Type B pancreatic cell (in vitro differentiated cells): ENCODE data around the gene ZBTB47. TPM values are rescaled to one million over a fixed set of nuclear protein-coding genes. Genes with fewer than 3 reads are reported as not detected.
A peak's percentile ranks its signal among the peaks of the same experiment; 100 is the strongest.

Source experiments
- DNase-seq: peaks from one replicate; pipeline ENCODE4 v3.0.0; 2021; ENCODE audit warnings: mixed read lengths; ENCODE audit not compliant: unreplicated experiment; ENCODE audit errors: extremely low spot score
- H3K27ac Mint-ChIP-seq: 2 replicates; pipeline ENCODE4 v1.8.0; 2021; ENCODE audit warnings: mild to moderate bottlenecking, mixed read lengths
- H3K27me3 Mint-ChIP-seq: 2 replicates; pipeline ENCODE4 v1.8.0; 2021; ENCODE audit warnings: mixed read lengths
- H3K36me3 Mint-ChIP-seq: 2 replicates; pipeline ENCODE4 v1.8.0; 2021; ENCODE audit warnings: mixed read lengths
- H3K4me1 Mint-ChIP-seq: one replicate; pipeline ENCODE4 v1.8.0; 2021; ENCODE audit warnings: mixed read lengths; ENCODE audit not compliant: unreplicated experiment
- H3K4me3 Mint-ChIP-seq: 2 replicates; pipeline ENCODE4 v1.8.0; 2021; ENCODE audit warnings: mild to moderate bottlenecking, mixed read lengths
- H3K9me3 Mint-ChIP-seq: 2 replicates; pipeline ENCODE4 v1.8.0; 2021; ENCODE audit warnings: mixed read lengths
- total RNA-seq: library from RNA; stranded (reverse); gene quantifications from 2 replicates; pipeline ENCODE4 v1.2.1, GENCODE V29; 2021; ENCODE audit warnings: low replicate concordance
- TF ChIP-seq, protein P1 (sequence below): fragments of 200-600 bp; sonication (generic); conservative IDR thresholded peaks from 2 replicates; pipeline ENCODE4 v1.5.0; 2021; ENCODE audit warnings: antibody characterized with exemption, mild to moderate bottlenecking

ZBTB47 gene
- total RNA-seq, 1 donor from 2014 or later = 8.1 TPM

DNA sequence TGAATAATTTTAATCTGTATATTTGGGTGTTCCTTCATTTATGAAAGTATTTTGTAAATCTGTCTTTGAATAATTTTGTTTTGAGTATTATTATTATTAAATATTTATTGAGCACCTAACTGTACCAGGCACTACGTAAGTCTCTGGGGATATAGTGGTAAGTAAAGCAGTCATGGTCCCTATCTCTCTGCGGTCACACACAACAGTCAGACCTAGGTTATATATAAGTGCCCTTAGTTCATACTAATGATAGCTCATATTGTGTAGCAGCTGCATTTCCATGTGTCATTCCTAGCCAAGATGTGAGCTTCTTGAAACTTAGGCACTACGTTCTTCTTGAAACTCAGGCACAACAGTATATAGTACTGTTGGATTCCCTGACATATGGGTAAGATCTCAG is 40.6 kb upstream of the ZBTB47 start:
- H3K27me3 Mint-ChIP-seq = no peaks in the 10 kb centered on the region
- H3K4me1 Mint-ChIP-seq = peaks cover 19% of the 10 kb centered on the region
- no peak overlapping the region for H3K27ac Mint-ChIP-seq
- H3K9me3 Mint-ChIP-seq = no peaks in the 10 kb centered on the region
- H3K4me3 Mint-ChIP-seq = no peak overlapping the region
- peaks cover 4% of the 10 kb centered on the region for H3K36me3 Mint-ChIP-seq
- DNase-seq = no peak
- TF ChIP-seq, protein P1, sequence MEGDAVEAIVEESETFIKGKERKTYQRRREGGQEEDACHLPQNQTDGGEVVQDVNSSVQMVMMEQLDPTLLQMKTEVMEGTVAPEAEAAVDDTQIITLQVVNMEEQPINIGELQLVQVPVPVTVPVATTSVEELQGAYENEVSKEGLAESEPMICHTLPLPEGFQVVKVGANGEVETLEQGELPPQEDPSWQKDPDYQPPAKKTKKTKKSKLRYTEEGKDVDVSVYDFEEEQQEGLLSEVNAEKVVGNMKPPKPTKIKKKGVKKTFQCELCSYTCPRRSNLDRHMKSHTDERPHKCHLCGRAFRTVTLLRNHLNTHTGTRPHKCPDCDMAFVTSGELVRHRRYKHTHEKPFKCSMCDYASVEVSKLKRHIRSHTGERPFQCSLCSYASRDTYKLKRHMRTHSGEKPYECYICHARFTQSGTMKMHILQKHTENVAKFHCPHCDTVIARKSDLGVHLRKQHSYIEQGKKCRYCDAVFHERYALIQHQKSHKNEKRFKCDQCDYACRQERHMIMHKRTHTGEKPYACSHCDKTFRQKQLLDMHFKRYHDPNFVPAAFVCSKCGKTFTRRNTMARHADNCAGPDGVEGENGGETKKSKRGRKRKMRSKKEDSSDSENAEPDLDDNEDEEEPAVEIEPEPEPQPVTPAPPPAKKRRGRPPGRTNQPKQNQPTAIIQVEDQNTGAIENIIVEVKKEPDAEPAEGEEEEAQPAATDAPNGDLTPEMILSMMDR = no peak

- Mint-ChIP-seq H3K9me3 (no peaks in the 10 kb centered on the region), H3K4me3 (no peak overlapping the region), H3K27me3 (no peaks in the 10 kb centered on the region), H3K4me1 (peaks cover 19% of the 10 kb centered on the region), H3K27ac (no peak overlapping the region), H3K36me3 (peaks cover 4% of the 10 kb centered on the region)
- TF ChIP-seq, protein P1 = peak; percentile 73
- DNase-seq = no peak
Observed at GRCh38 chr3:42613462-42613861, 40.0 kb upstream of the ZBTB47 start.

DNA sequence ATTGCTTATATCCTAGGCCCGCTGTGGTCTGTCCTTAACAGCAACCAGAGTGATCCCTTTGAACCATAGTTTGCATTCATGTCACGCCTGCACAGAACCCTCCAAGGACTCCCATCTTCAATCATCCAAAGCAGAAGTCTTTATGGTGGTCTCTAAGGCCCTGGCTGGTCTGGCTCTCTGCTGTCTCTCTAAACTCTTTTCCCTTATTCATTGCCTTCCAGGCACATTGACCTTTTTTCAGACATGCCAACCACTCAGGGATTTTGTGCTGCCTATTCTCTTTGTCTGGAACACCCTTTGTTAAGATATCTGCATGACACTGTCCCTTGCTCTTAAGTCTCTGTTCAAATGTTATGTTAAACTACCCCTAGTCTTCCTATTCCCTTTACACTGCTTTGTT is 21.9 kb upstream of the ZBTB47 start:
- Mint-ChIP-seq H3K4me1 (no peaks in the 10 kb centered on the region), H3K36me3 (peaks cover 29% of the 10 kb centered on the region), H3K27ac (no peak overlapping the region), H3K27me3 (no peaks in the 10 kb centered on the region), H3K4me3 (no peak overlapping the region), H3K9me3 (no peaks in the 10 kb centered on the region)
- DNase-seq = no peak
- TF ChIP-seq, protein P1 = no peak

GRCh38 chr3:42632146-42632545 is 21.4 kb upstream of the ZBTB47 start:
- Mint-ChIP-seq H3K36me3 (peaks cover 28% of the 10 kb centered on the region), H3K4me3 (no peak overlapping the region), H3K27me3 (no peaks in the 10 kb centered on the region)

DNA sequence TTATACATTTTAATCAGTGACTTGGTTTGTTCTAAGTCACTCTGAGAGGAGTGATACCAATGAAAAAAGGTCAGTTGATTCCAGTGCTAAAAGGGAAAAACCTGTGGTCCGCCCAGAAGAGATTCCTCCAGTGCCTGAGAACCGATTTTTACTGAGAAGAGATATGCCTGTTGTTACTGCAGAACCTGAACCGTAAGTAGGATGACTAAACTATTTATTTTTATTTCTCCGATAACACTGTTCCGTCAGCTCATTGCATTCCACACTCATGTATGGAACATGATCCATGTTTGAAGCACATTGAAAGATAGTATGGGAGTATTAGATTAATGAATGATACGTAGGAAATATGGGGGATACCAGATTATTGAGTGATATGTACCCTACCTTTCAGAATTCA is 20.0 kb upstream of the ZBTB47 start:
- no peak overlapping the region for H3K4me3 Mint-ChIP-seq
- no peak overlapping the region for H3K27ac Mint-ChIP-seq
- H3K27me3 Mint-ChIP-seq = no peaks in the 10 kb centered on the region
- H3K4me1 Mint-ChIP-seq = no peaks in the 10 kb centered on the region
- peaks cover 24% of the 10 kb centered on the region for H3K36me3 Mint-ChIP-seq
- H3K9me3 Mint-ChIP-seq = no peaks in the 10 kb centered on the region
- DNase-seq = no peak
- TF ChIP-seq, protein P1 = no peak

More at GRCh38 chr3:42632146-42632545, 21.4 kb upstream of the ZBTB47 start:
- H3K4me1 Mint-ChIP-seq = no peaks in the 10 kb centered on the region
- no peak overlapping the region for H3K27ac Mint-ChIP-seq
- TF ChIP-seq, protein P1 = no peak
- DNase-seq = no peak
- no peaks in the 10 kb centered on the region for H3K9me3 Mint-ChIP-seq

DNA sequence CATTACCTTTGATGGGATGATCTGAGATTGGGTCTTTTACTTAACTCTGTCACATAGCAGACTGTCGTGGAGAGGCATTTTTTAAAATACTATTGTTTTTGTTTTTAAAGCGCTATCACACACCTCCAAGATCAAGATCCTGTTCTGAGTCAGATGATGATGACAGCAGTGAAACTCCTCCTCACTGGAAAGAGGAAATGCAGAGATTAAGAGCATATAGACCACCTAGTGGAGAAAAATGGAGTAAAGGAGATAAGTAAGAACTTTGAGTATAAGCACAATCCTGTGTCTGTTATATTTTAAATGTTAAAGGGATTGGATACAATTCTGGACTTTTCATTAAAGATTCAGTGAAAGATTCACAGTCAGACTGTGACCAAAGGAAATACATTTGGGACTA is 18.4 kb upstream of the ZBTB47 start:
- H3K27ac Mint-ChIP-seq = no peak overlapping the region

More for the DNA sequence above, 18.4 kb upstream of the ZBTB47 start:
- Mint-ChIP-seq H3K4me3 (no peak overlapping the region), H3K9me3 (no peaks in the 10 kb centered on the region), H3K4me1 (no peaks in the 10 kb centered on the region), H3K27me3 (no peaks in the 10 kb centered on the region), H3K36me3 (peaks cover 20% of the 10 kb centered on the region)
- TF ChIP-seq, protein P1 = peak; percentile 32
- no peak for DNase-seq
